Keratinocyte (primary cell): ENCODE measurements around the gene MET. TPM values are rescaled to one million over a fixed set of nuclear protein-coding genes. Genes with fewer than 3 reads are reported as not detected.

Experiments
- DNase-seq: peaks from one replicate; pipeline ENCODE4 v3.0.0-alpha.2; 2011; ENCODE audit warnings: low read depth, missing footprints, low spot score
- FAIRE-seq: peaks from 2 replicates; lab custom pipeline; 2011; peaks lifted over from hg19 to GRCh38; lab: Jason Lieb, UNC
- H2AFZ ChIP-seq: 2 replicates; pipeline ENCODE4 v1.6.0; 2012; ENCODE audit warnings: low read length, control low read depth, inconsistent platforms; ENCODE audit not compliant: control insufficient read depth
- H3K27ac ChIP-seq: 2 replicates; pipeline ENCODE4 v1.5.1; 2011; ENCODE audit warnings: low read length; ENCODE audit not compliant: control insufficient read depth, insufficient read depth
- H3K27me3 ChIP-seq: 3 replicates; pipeline ENCODE4 v1.6.0; 2011; ENCODE audit warnings: low read length; ENCODE audit not compliant: control insufficient read depth, insufficient read depth; ENCODE audit errors: extremely low read depth
- H3K36me3 ChIP-seq, 2 experiments: 2 replicates in 1 of 2; 3 replicates in 1 of 2; pipeline ENCODE4 v1.5.1; 2011; ENCODE audit warnings: low read length in 2 of 2, mild to moderate bottlenecking in 1 of 2; ENCODE audit not compliant: control insufficient read depth in 2 of 2, insufficient read depth in 2 of 2; ENCODE audit errors: extremely low read depth in 1 of 2
- H3K4me1 ChIP-seq: 3 replicates; pipeline ENCODE4 v1.5.1; 2011; ENCODE audit warnings: low read length; ENCODE audit not compliant: control insufficient read depth, insufficient read depth; ENCODE audit errors: extremely low read depth
- H3K4me2 ChIP-seq: 3 replicates; pipeline ENCODE4 v1.6.0; 2011; ENCODE audit warnings: low read depth, low read length; ENCODE audit not compliant: control insufficient read depth, insufficient read depth; ENCODE audit errors: extremely low read depth
- H3K4me3 ChIP-seq, 3 experiments: fragments of 200-600 bp in 1 of 3; sonication (generic) in 1 of 3; 2 replicates in 2 of 3; 3 replicates in 1 of 3; pipeline ENCODE4 v1.5.1; 2011 to 2016; ENCODE audit warnings: low read length in 3 of 3, mild to moderate bottlenecking in 3 of 3, control low read depth in 2 of 3, inconsistent platforms in 1 of 3, low read depth in 1 of 3, mixed read lengths in 1 of 3, mixed run types in 1 of 3, moderate library complexity in 1 of 3; ENCODE audit not compliant: control insufficient read depth in 2 of 3, insufficient read depth in 2 of 3; ENCODE audit errors: extremely low read depth in 1 of 3
- H3K79me2 ChIP-seq: 2 replicates; pipeline ENCODE4 v1.6.0; 2012; ENCODE audit warnings: low read length; ENCODE audit not compliant: control insufficient read depth, insufficient read depth
- H3K9ac ChIP-seq: 3 replicates; pipeline ENCODE4 v1.6.0; 2011; ENCODE audit warnings: low read length; ENCODE audit not compliant: control insufficient read depth, insufficient read depth; ENCODE audit errors: extremely low read depth
- H3K9me1 ChIP-seq: 3 replicates; pipeline ENCODE4 v1.6.0; 2011; ENCODE audit warnings: low read length; ENCODE audit not compliant: control insufficient read depth, insufficient read depth; ENCODE audit errors: extremely low read depth
- H3K9me3 ChIP-seq: 2 replicates; pipeline ENCODE4 v1.5.1; 2012; ENCODE audit warnings: low read depth, low read length; ENCODE audit not compliant: control insufficient read depth
- H4K20me1 ChIP-seq: 3 replicates; pipeline ENCODE4 v1.6.0; 2011; ENCODE audit warnings: low read length; ENCODE audit not compliant: control insufficient read depth, insufficient read depth; ENCODE audit errors: extremely low read depth
- EZH2 ChIP-seq: IDR thresholded peaks from one replicate; pipeline ENCODE4 v1.6.1; 2012; ENCODE audit warnings: inconsistent platforms, mild to moderate bottlenecking, low read length, moderate library complexity
- dilution Hi-C: fragments of 300-500 bp; cut with MboI; formaldehyde crosslinking; loops from one replicate; pipeline ENCODE4 v1.7.0; 2020; ENCODE audit warnings: low sequenced_read_pairs; ENCODE audit not compliant: extremely low pct_ligation_motif_present
- polyA plus RNA-seq, 5 experiments: library from polyadenylated mRNA; depleted of rRNA in 3 of 5; stranded (reverse) in 3 of 5; stranded (forward) in 1 of 5; unstranded in 1 of 5; fragments of >200 nt; gene quantifications; 1 replicate in 1 of 5; 2 replicates in 3 of 5; 3 replicates in 1 of 5; pipeline versions ENCODE4 v1.2.1 to v1.2.3, GENCODE V29; 2011 to 2012; ENCODE audit warnings: missing spikeins in 2 of 5, low read depth in 1 of 5, low replicate concordance in 1 of 5
- TF ChIP-seq, protein P1 (sequence below), 3 experiments: IDR thresholded peaks in 1 of 3; conservative IDR thresholded peaks in 1 of 3; optimal IDR thresholded peaks in 1 of 3; 2 replicates in 2 of 3; 3 replicates in 1 of 3; pipeline versions ENCODE3 to v1.5.1; 2011; ENCODE audit warnings: low read length in 3 of 3, mild to moderate bottlenecking in 3 of 3, moderate library complexity in 2 of 3, control low read depth in 1 of 3, inconsistent platforms in 1 of 3; ENCODE audit not compliant: insufficient read depth in 2 of 3; ENCODE audit errors: extremely low read depth in 1 of 3

Gene MET
- polyA plus RNA-seq, 1 donor (not counting 4 experiments of a cell fraction or from before 2014, with no cell fraction given) = 117 TPM

DNA sequence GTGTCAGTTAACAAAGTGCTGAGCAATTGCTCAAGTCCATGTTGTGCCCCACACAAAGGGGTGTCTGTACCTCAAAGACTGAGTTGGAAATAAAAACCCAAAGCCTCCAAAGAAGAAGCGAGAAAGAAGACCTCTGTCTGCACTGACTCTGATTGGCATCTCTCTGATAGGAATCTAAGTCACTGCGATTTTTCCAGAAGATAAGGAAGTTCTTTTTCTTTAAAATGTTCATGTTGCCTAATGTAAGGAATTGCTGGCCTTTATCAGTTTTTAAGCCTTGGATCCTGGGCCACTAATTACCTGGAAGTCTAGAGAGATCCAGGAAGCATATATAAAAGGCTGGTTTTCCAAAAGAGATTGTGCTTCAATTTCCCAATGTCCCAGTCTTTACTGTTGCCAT lies 24.1 kb upstream of the MET start:
- no peaks in the 10 kb centered on the region for H3K9me1 ChIP-seq

DNA sequence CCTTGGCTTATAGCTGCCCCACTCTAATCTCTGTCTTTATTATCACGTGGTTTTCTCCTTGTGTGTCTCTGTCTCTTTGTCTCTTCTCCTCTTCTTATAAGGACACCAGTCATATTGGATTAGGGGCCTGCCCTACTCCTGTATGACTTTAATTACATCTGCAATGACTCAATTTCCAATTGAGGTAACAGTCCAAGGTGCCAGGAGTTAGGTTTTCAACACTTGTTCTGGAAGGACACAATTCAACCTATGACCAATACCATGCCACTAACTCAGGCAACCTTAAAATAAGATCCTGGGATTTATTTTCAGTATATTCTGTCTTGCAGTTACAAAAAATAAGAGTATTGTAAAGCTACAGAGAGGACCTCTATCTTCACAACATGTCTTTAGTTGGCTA lies 21.6 kb upstream of the MET start:
- Histone ChIP-seq H3K9me1 (no peaks in the 10 kb centered on the region), H3K36me3 (no peaks in the 10 kb centered on the region), H3K4me2 (no peak overlapping the region), H3K27ac (no peak overlapping the region), H2AFZ (no peak overlapping the region), H4K20me1 (no peaks in the 10 kb centered on the region), H3K4me1 (peaks cover 27% of the 10 kb centered on the region), H3K79me2 (no peaks in the 10 kb centered on the region), H3K9me3 (no peaks in the 10 kb centered on the region), H3K9ac (no peak overlapping the region), H3K4me3 (no peak overlapping the region), H3K27me3 (no peaks in the 10 kb centered on the region)
- DNase-seq (no peak), FAIRE-seq (no peak)
- TF ChIP-seq, protein P1, sequence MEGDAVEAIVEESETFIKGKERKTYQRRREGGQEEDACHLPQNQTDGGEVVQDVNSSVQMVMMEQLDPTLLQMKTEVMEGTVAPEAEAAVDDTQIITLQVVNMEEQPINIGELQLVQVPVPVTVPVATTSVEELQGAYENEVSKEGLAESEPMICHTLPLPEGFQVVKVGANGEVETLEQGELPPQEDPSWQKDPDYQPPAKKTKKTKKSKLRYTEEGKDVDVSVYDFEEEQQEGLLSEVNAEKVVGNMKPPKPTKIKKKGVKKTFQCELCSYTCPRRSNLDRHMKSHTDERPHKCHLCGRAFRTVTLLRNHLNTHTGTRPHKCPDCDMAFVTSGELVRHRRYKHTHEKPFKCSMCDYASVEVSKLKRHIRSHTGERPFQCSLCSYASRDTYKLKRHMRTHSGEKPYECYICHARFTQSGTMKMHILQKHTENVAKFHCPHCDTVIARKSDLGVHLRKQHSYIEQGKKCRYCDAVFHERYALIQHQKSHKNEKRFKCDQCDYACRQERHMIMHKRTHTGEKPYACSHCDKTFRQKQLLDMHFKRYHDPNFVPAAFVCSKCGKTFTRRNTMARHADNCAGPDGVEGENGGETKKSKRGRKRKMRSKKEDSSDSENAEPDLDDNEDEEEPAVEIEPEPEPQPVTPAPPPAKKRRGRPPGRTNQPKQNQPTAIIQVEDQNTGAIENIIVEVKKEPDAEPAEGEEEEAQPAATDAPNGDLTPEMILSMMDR (optimal IDR thresholded peaks at IDR 0.05 in 1 of 3, IDR thresholded peaks at IDR 0.05 in 1 of 3, conservative IDR thresholded peaks at IDR 0.05 in 1 of 3; ENCODE audit: extremely low read depth in 1 of 3, insufficient read depth in 2 of 3, low read length in 3 of 3) = no peak
- no peak for TF ChIP-seq EZH2
- dilution Hi-C loops = no loop called here

More for the DNA sequence above, 24.1 kb upstream of the MET start:
- Histone ChIP-seq H2AFZ (no peak overlapping the region), H3K27me3 (no peaks in the 10 kb centered on the region), H3K9me3 (no peaks in the 10 kb centered on the region), H4K20me1 (no peaks in the 10 kb centered on the region), H3K9ac (no peak overlapping the region), H3K36me3 (no peaks in the 10 kb centered on the region), H3K27ac (no peak overlapping the region), H3K4me3 (no peak overlapping the region), H3K4me1 (peaks cover 11% of the 10 kb centered on the region), H3K79me2 (no peaks in the 10 kb centered on the region), H3K4me2 (no peak overlapping the region)
- dilution Hi-C loops = no loop called here
- TF ChIP-seq, protein P1 (optimal IDR thresholded peaks at IDR 0.05 in 1 of 3, IDR thresholded peaks at IDR 0.05 in 1 of 3, conservative IDR thresholded peaks at IDR 0.05 in 1 of 3; ENCODE audit: extremely low read depth in 1 of 3, insufficient read depth in 2 of 3, low read length in 3 of 3) = no peak
- TF ChIP-seq EZH2 = no peak
- no peak for FAIRE-seq
- no peak for DNase-seq
